ENCODE measurements around the gene DPYD.

DPYD gene

DNA sequence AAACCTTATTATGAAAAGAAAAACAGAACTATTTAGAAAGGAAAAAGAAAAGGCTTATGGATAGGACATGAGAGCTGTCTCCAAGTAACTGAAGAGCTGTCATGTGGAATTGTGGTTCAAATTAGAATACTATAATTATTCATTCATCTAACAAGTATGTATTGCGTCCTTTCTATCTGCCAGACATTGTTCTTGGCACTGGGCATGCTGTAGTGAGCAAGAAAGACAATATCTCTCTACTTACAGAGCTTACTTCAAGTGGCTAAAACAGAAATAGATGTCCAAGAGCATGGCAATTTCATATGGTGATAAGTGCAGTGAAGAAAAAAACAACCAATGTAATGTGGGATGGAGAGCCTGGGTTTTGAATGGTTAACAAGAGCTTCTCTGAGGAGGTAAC, 413.0 kb downstream of the DPYD start:
- DNase-seq, result no peak

- no peak for DNase-seq
These were observed 414.5 kb downstream of the DPYD start for GRCh38 chr1:97506368-97506767.

GRCh38 chr1:97505816-97506215, 415.0 kb downstream of the DPYD start:
- no peak for DNase-seq

DNA sequence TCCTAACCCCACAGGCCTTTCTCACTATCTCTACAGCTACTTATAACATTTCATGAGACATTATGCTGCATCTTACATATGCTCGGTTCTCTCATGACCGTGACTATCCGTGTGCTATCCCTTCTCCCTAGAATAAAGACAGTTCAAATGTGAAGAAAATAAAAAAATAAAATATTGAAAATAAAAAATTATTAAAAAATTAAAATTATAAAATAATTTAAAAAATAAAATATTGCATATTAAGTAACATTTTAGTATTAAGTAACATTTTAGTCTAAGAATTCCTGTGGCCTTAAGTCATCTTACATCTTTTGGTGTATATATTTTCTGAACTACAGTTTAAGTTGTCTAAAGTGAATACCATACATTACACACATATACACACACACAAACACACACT, 415.5 kb downstream of the DPYD start:
- no peak for DNase-seq

DNA sequence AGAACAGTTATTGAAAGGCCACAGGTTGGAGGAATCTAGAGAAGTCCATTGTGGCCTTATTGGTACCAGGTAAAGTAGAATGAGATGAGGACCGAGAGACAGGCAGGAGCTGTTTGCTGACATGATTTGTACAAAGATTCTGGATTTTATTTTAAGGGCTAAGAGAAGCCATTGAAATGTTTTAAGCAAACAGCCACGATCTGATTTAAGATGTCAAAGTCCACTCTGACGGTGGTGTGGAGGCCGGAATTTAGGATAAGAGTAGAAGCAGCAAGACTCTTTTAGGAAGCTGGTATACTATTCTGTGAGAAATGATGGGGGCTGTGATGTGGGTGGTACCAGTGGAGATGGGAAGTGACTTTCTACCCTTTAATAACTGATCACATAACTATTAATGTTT, 418.5 kb downstream of the DPYD start:
- DNase-seq, result no peak

GRCh38 chr1:97501628-97502027, 419.2 kb downstream of the DPYD start:
- no peak for DNase-seq

DNA sequence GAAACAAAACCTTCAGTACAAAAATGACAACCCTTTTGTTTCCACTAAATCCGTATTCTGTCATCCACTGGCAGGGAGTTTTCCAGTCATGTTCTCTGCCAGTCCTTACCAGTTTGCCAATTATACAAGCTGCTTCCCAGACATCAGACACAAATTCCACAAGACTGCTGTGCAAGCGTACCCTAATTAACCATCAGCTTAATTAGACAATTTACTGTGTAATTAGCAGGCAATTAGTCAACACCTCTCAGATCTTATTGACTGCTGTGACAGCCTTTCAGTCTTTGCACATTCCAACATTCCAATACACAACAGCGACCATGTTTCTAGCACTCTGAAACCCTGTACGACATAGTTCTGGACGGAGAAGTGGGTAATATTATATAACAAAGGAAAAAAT, 420.1 kb downstream of the DPYD start:
- no peak for DNase-seq

- DNase-seq, result no peak
These were observed 421.2 kb downstream of the DPYD start for GRCh38 chr1:97499667-97500066.

DNA sequence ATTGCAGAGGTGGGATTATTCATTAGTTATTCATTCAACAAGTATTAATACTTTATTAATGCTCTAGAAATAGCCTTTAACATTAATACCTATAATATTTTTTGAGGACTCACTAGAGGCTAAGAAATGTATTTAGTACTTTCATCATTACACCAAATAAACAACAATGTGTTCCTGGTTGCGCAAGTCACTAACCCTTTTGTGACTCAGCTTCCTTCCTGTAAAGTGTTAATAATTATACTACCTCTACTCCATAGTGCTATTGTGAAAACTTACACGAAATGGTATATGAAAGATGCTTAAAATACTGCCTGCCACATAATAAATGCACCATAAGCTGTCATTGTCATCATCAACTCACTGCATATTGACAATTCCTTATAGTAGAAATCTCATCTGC, 431.0 kb downstream of the DPYD start:
- DNase-seq, result no peak

- no peak for DNase-seq
These were observed 432.3 kb downstream of the DPYD start for GRCh38 chr1:97488530-97488929.

- DNase-seq, result no peak
These were observed 438.8 kb downstream of the DPYD start for GRCh38 chr1:97482022-97482421.

- DNase-seq, result no peak
These were observed 453.4 kb downstream of the DPYD start for GRCh38 chr1:97467445-97467844.

- no peak for DNase-seq
These were observed 456.5 kb downstream of the DPYD start for GRCh38 chr1:97464305-97464704.

GRCh38 chr1:97461782-97462181, 459.1 kb downstream of the DPYD start:
- DNase-seq, result no peak

DNA sequence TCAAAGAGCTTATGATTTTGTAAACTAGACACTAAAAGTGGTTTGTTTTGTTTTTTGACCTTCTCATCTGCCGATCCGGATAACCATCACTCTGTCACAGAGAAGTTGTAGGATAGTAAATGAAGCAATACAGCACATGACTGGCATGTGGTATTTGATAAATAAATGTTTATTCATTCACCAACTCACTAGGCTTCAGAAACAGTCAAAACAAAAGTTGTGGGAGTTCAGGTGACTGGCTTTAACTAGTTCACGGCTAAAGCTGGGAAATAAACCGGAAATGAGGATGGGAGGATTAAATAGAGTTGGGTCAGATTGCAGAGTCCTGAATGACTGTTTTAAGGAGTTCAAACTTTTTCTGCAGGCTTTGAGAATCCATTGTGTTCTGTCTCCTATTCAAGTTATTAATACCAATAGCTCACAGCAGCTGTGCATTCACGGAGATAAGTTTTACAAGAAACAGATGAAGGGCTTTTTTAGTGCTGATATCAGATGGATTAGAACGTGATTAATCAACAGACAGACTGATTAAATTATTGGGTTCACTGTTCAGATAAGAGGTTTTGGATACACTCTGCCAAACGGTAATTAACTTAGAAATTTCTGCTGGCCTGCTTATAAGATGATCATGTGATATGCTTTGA, 463.3 kb downstream of the DPYD start:
- no peak for DNase-seq

DNA sequence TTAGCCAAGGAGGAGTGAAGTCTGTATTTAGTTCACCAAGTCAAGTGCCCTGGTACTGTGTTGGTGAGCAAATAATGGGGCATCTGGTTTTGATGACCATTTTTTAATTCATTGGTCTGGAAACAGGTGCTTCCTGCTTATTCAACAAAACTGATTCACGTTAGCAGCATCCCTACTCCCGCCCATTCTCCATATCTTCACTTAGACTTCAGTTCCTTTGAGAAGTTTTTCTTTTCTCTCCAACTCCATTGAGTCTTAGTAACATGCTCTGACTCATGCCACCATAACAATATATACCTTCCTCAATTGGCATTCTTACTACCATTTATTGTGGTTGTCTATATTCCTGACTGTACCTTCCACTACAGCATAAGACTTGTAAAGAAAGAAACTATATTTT, 468.9 kb downstream of the DPYD start:
- no peak for DNase-seq

GRCh38 chr1:97451046-97451826, 469.6 kb downstream of the DPYD start:
- no peak for DNase-seq

- DNase-seq, result no peak
These were observed 478.9 kb downstream of the DPYD start for GRCh38 chr1:97441966-97442365.

- no peak for DNase-seq
These were observed 487.0 kb downstream of the DPYD start for GRCh38 chr1:97433824-97434177.

GRCh38 chr1:97433094-97433823, 487.6 kb downstream of the DPYD start:
- DNase-seq, result no peak

- no peak for DNase-seq
These were observed 493.5 kb downstream of the DPYD start for GRCh38 chr1:97427371-97427770.

- no peak for DNase-seq
These were observed 496.6 kb downstream of the DPYD start for GRCh38 chr1:97424209-97424608.

DNA sequence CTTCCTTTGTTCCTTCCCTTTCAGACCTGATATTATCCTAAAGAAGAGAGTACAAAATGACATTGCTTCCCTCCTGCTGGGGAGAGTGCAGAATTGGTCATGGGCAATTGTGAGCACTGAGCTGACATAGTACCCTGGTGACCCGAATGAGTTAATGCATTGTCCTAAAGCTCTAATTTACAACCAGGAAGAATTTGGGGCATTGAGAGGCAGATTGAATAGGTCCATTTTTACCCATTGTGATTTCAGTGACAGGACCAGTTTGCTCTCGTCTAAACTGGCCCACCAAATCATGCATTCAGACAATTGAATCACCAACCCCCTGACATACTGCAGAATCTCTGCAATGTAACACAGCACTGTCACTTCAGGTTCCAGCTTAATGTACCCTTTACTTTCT, 497.4 kb downstream of the DPYD start:
- no peak for DNase-seq

GRCh38 chr1:97417661-97418060, 503.2 kb downstream of the DPYD start:
- no peak for DNase-seq

Measured in activated effector memory CD4-positive, alpha-beta T cell treated with anti-CD3 and anti-CD28 coated beads, Interleukin-2, amount 50 U/mL, for 16 hours (primary cell).